ENCODE results near the gene NMRAL1.

- no peak for TF ChIP-seq POLR2A (IDR thresholded peaks at IDR 0.05)
- no peak for TF ChIP-seq CTCF (IDR thresholded peaks at IDR 0.05)
Measured at GRCh38 chr16:4513086-4513860, 38.8 kb upstream of the NMRAL1 start.

Measured in lower leg skin (tissue), 3 donors.